Spleen (tissue), 7 donors: ENCODE measurements around the gene PLP1.

Experiments used
- POLR2A ChIP-seq, 3 donors: fragments of 450-650 bp; IDR thresholded peaks; one replicate each; pipeline ENCODE4 v1.5.1; 2017; ENCODE audit warnings: antibody characterized with exemption in 3 of 3, mild to moderate bottlenecking in 1 of 3
- TF ChIP-seq, protein P1 (sequence below), 11 experiments: fragments of 200-600 bp in 7 of 11; fragments of 450-650 bp in 4 of 11; sonication (generic) in 4 of 11; IDR thresholded peaks in 8 of 11; conservative IDR thresholded peaks in 3 of 11; 1 replicate in 7 of 11; 2 replicates in 4 of 11; pipeline versions ENCODE4 v1.4.0 to v1.8.0; 2016 to 2021; ENCODE audit warnings: antibody characterized with exemption in 11 of 11, inconsistent platforms in 4 of 11, mild to moderate bottlenecking in 1 of 11
- donor health status: DM: no; HTN: no; CAD: no; lungs with moderate emphysema.
- donor health status: DM: no; HTN: no; CAD: no.
- donor health status: DM: no; HTN: no; CAD: no.

- TF ChIP-seq, protein P1, sequence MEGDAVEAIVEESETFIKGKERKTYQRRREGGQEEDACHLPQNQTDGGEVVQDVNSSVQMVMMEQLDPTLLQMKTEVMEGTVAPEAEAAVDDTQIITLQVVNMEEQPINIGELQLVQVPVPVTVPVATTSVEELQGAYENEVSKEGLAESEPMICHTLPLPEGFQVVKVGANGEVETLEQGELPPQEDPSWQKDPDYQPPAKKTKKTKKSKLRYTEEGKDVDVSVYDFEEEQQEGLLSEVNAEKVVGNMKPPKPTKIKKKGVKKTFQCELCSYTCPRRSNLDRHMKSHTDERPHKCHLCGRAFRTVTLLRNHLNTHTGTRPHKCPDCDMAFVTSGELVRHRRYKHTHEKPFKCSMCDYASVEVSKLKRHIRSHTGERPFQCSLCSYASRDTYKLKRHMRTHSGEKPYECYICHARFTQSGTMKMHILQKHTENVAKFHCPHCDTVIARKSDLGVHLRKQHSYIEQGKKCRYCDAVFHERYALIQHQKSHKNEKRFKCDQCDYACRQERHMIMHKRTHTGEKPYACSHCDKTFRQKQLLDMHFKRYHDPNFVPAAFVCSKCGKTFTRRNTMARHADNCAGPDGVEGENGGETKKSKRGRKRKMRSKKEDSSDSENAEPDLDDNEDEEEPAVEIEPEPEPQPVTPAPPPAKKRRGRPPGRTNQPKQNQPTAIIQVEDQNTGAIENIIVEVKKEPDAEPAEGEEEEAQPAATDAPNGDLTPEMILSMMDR (IDR thresholded peaks at IDR 0.05 in 8 of 11, conservative IDR thresholded peaks at IDR 0.05 in 3 of 11) = no peak
- no peak for TF ChIP-seq POLR2A (IDR thresholded peaks at IDR 0.05)
These were observed 46.4 kb upstream of the PLP1 start for GRCh38 chrX:103730147-103730795.
